LHCN-M2 (cell line): ENCODE measurements around the gene CFAP45. TPM values are rescaled to one million over a fixed set of nuclear protein-coding genes. Genes with fewer than 3 reads are reported as not detected.

Experiments used
- DNase-seq: peaks from one replicate; pipeline ENCODE4 v3.0.0-alpha.2; 2012; ENCODE audit warnings: low read depth
- polyA plus RNA-seq: library from polyadenylated mRNA; unstranded; fragments of >200 nt; gene quantifications from one replicate; pipeline ENCODE4 v1.2.1, GENCODE V29; 2012; ENCODE audit warnings: missing spikeins
- total RNA-seq: library from RNA; depleted of rRNA; stranded (reverse); fragments of >200 nt; gene quantifications from 2 replicates; pipeline ENCODE4 v1.2.3, GENCODE V29; 2014; rRNA removed

CFAP45 gene
- total RNA-seq, result 0.34 and 1.2 TPM in 2 replicates
- 0.29 TPM for polyA plus RNA-seq

- DNase-seq, result no peak
Observed at GRCh38 chr1:159900086-159900680, at the start of gene CFAP45. TSS of gene CFAP45 (minus strand) at chr1:159900165. CDS start at chr1:159900098, 67 bp downstream.

- no peak for DNase-seq
Observed at GRCh38 chr1:159949123-159949522, 49.2 kb upstream of the CFAP45 start.

GRCh38 chr1:159947942-159948341, 48.0 kb upstream of the CFAP45 start:
- no peak for DNase-seq

GRCh38 chr1:159946242-159947187, 46.5 kb upstream of the CFAP45 start:
- DNase-seq, result no peak

- DNase-seq, result peak; percentile 31
Observed at GRCh38 chr1:159945483-159946241, 45.7 kb upstream of the CFAP45 start, which contains the start of gene IGSF9. TSS of gene IGSF9 (minus strand) at chr1:159945613. CDS start at chr1:159943454, 2,159 bp downstream.

GRCh38 chr1:159944623-159945455, 44.9 kb upstream of the CFAP45 start:
- no peak for DNase-seq

- no peak for DNase-seq
Observed at GRCh38 chr1:159943908-159944622, 44.1 kb upstream of the CFAP45 start.

GRCh38 chr1:159943278-159943640, 43.3 kb upstream of the CFAP45 start:
- no peak for DNase-seq

- DNase-seq, result no peak
Observed at GRCh38 chr1:159942632-159943277, 42.8 kb upstream of the CFAP45 start.

- DNase-seq, result no peak
Observed at GRCh38 chr1:159941591-159942560, 41.9 kb upstream of the CFAP45 start.

- no peak for DNase-seq
Observed at GRCh38 chr1:159941141-159941540, 41.2 kb upstream of the CFAP45 start.

- DNase-seq, result no peak
Observed at GRCh38 chr1:159940006-159940620, 40.1 kb upstream of the CFAP45 start.

GRCh38 chr1:159939678-159940002, 39.7 kb upstream of the CFAP45 start:
- DNase-seq, result no peak

GRCh38 chr1:159938905-159939677, 39.1 kb upstream of the CFAP45 start:
- no peak for DNase-seq

- DNase-seq, result no peak
Observed at GRCh38 chr1:159938211-159938852, 38.4 kb upstream of the CFAP45 start.

GRCh38 chr1:159937054-159937750, 37.2 kb upstream of the CFAP45 start:
- DNase-seq, result no peak
